ENCODE results near the gene TRIM6.
"Not testable (repeated sequence)": the region's sequence is repeated elsewhere in the genome, so short reads cannot be mapped to it uniquely, and the experiment has no call there.

TRIM6 gene

GRCh38 chr11:5605849-5606248 lies 9.4 kb downstream of the TRIM6 start:
- DNase-seq = no peak

- no peak for DNase-seq
These were observed 12.4 kb downstream of the TRIM6 start for GRCh38 chr11:5608808-5609207.

- DNase-seq = no peak
These were observed 14.0 kb downstream of the TRIM6 start for GRCh38 chr11:5610446-5610845.

- no peak for DNase-seq
These were observed 15.2 kb downstream of the TRIM6 start for GRCh38 chr11:5611627-5612026.

- no peak for DNase-seq
These were observed 22.4 kb downstream of the TRIM6 start for GRCh38 chr11:5618807-5619206.

GRCh38 chr11:5620651-5621521 lies 24.4 kb downstream of the TRIM6 start:
- no peak for DNase-seq

GRCh38 chr11:5621580-5621979 lies 25.1 kb downstream of the TRIM6 start:
- DNase-seq = no peak

- DNase-seq = no peak
These were observed 26.4 kb downstream of the TRIM6 start for GRCh38 chr11:5622802-5623201.

- peak; percentile 47 for DNase-seq
These were observed 28.2 kb downstream of the TRIM6 start, which contains the start of gene TRIM34 for GRCh38 chr11:5624489-5625279. Gene TRIM34 (plus strand): TSS chr11:5625001. CDS start chr11:5632332, 7,331 bp downstream.

GRCh38 chr11:5625281-5625680 lies 28.8 kb downstream of the TRIM6 start:
- no peak for DNase-seq

GRCh38 chr11:5626196-5626595 lies 29.8 kb downstream of the TRIM6 start:
- DNase-seq = no peak

GRCh38 chr11:5631417-5631816 lies 35.0 kb downstream of the TRIM6 start:
- no peak for DNase-seq

GRCh38 chr11:5631969-5632635 lies 35.7 kb downstream of the TRIM6 start:
- no peak for DNase-seq

- no peak for DNase-seq
These were observed 43.5 kb downstream of the TRIM6 start for GRCh38 chr11:5639953-5640352.

- no peak for DNase-seq
These were observed 47.1 kb downstream of the TRIM6 start for GRCh38 chr11:5643585-5643984.

- no peak for DNase-seq
These were observed 49.7 kb downstream of the TRIM6 start for GRCh38 chr11:5646139-5646538.

GRCh38 chr11:5655474-5655873 lies 59.0 kb downstream of the TRIM6 start:
- no peak for DNase-seq

- DNase-seq = not testable (repeated sequence)
These were observed 60.5 kb downstream of the TRIM6 start for GRCh38 chr11:5656956-5657355.

GRCh38 chr11:5658318-5658717 lies 61.9 kb downstream of the TRIM6 start:
- DNase-seq = no peak

Measured in activated T-cell treated with anti-CD3 and anti-CD28 coated beads, Interleukin-2, amount 50 U/mL, for 1 hour (primary cell).